WTC11 (cell line): ENCODE data around the gene TBC1D22A. TPM values are rescaled to one million over a fixed set of nuclear protein-coding genes. Genes with fewer than 3 reads are reported as not detected.

Source experiments
- ATAC-seq: fragments of 200-7000 bp; cut with Tn5 transposase; 2 replicates; pipeline ENCODE4 v1.10.0; 2021; ENCODE audit warnings: mild to moderate bottlenecking, moderate library complexity
- CTCF ChIA-PET: fragments of 300-600 bp; sonication (Branson Sonifier 250); formaldehyde crosslinking; loops from one replicate; lab custom pipeline; 2021; ENCODE audit warnings: antibody characterized with exemption; lab: Charles Lee
- POLR2A ChIA-PET: fragments of 350-600 bp; sonication (Branson Sonifier 250); formaldehyde crosslinking; loops from one replicate; lab custom pipeline; 2021; ENCODE audit warnings: antibody characterized with exemption; lab: Charles Lee
- DNase-seq: peaks from one replicate; pipeline ENCODE4 v3.0.0; 2021; ENCODE audit warnings: low spot score
- H3K27ac Mint-ChIP-seq: 2 replicates; pipeline ENCODE4 v1.8.0; 2021; ENCODE audit warnings: mixed read lengths
- H3K27me3 Mint-ChIP-seq: 2 replicates; pipeline ENCODE4 v1.8.0; 2021; ENCODE audit warnings: low read depth, mild to moderate bottlenecking, moderate library complexity, mixed read lengths
- H3K36me3 Mint-ChIP-seq: 2 replicates; pipeline ENCODE4 v1.8.0; 2021; ENCODE audit warnings: mixed read lengths
- H3K4me1 Mint-ChIP-seq: 2 replicates; pipeline ENCODE4 v1.8.0; 2022; ENCODE audit warnings: mixed read lengths
- H3K4me3 Mint-ChIP-seq: 2 replicates; pipeline ENCODE4 v1.8.0; 2021; ENCODE audit warnings: mild to moderate bottlenecking, moderate library complexity, mixed read lengths
- H3K9me3 Mint-ChIP-seq: 2 replicates; pipeline ENCODE4 v1.8.0; 2021; ENCODE audit warnings: mixed read lengths
- CREB1 ChIP-seq: sonication (generic); formaldehyde crosslinking; IDR thresholded peaks from 2 replicates; pipeline ENCODE4 v1.8.0; 2023; ENCODE audit warnings: mild to moderate bottlenecking, missing genetic modification reagents
- FOXJ3 ChIP-seq: sonication (generic); formaldehyde crosslinking; IDR thresholded peaks from 2 replicates; pipeline ENCODE4 v1.9.0; 2021; ENCODE audit warnings: missing genetic modification reagents, mild to moderate bottlenecking, borderline replicate concordance
- MLX ChIP-seq: sonication (generic); formaldehyde crosslinking; IDR thresholded peaks from 2 replicates; pipeline ENCODE4 v1.8.1; 2023; ENCODE audit warnings: mild to moderate bottlenecking, missing genetic modification reagents, moderate library complexity
- MXD4 ChIP-seq: fragments of 250-450 bp; sonication (Bioruptor Pico); IDR thresholded peaks from 2 replicates; pipeline ENCODE4 v1.8.0; 2021; ENCODE audit warnings: mild to moderate bottlenecking, moderate library complexity, borderline replicate concordance
- MYBL2 ChIP-seq: sonication (generic); formaldehyde crosslinking; IDR thresholded peaks from 2 replicates; pipeline ENCODE4 v1.8.1; 2023; ENCODE audit warnings: mild to moderate bottlenecking, moderate library complexity, missing genetic modification reagents
- NFATC4 ChIP-seq: fragments of 250-450 bp; sonication (Bioruptor Pico); IDR thresholded peaks from 2 replicates; pipeline ENCODE4 v1.9.0; 2021; ENCODE audit warnings: mild to moderate bottlenecking
- NR2C2 ChIP-seq: sonication (generic); formaldehyde crosslinking; IDR thresholded peaks from 2 replicates; pipeline ENCODE4 v1.8.0; 2022; ENCODE audit warnings: mild to moderate bottlenecking, missing genetic modification reagents
- NR3C1 ChIP-seq: sonication (generic); formaldehyde crosslinking; conservative IDR thresholded peaks from 2 replicates; pipeline ENCODE4 v1.8.1; 2023; ENCODE audit warnings: low read depth, mild to moderate bottlenecking, missing genetic modification reagents
- PREB ChIP-seq: sonication (generic); formaldehyde crosslinking; IDR thresholded peaks from 2 replicates; pipeline ENCODE4 v1.8.1; 2022; ENCODE audit warnings: mild to moderate bottlenecking, missing genetic modification reagents, moderate library complexity, borderline replicate concordance
- ZBTB21 ChIP-seq: sonication (generic); formaldehyde crosslinking; IDR thresholded peaks from 2 replicates; pipeline ENCODE4 v1.8.1; 2023; ENCODE audit warnings: mild to moderate bottlenecking, missing genetic modification reagents, borderline replicate concordance
- ZNF138 ChIP-seq: sonication (generic); formaldehyde crosslinking; conservative IDR thresholded peaks from 2 replicates; pipeline ENCODE4 v1.8.1; 2022; ENCODE audit warnings: mild to moderate bottlenecking, moderate library complexity, missing genetic modification reagents
- ZNF532 ChIP-seq: fragments of 250-450 bp; sonication (Bioruptor Pico); IDR thresholded peaks from 2 replicates; pipeline ENCODE4 v1.9.0; 2021; ENCODE audit warnings: mild to moderate bottlenecking, borderline replicate concordance
- total RNA-seq: library from RNA; stranded (reverse); gene quantifications from 3 replicates; pipeline ENCODE4 v1.2.3, GENCODE V29; 2021
- TF ChIP-seq, protein P1 (sequence below): sonication (generic); formaldehyde crosslinking; IDR thresholded peaks from 2 replicates; pipeline ENCODE4 v1.8.0; 2022; ENCODE audit warnings: mild to moderate bottlenecking, missing genetic modification reagents
- TF ChIP-seq, protein P2 (sequence below): sonication (generic); formaldehyde crosslinking; conservative IDR thresholded peaks from 2 replicates; pipeline ENCODE4 v1.8.1; 2022; ENCODE audit warnings: mild to moderate bottlenecking, missing genetic modification reagents

Gene TBC1D22A
- total RNA-seq, 1 experiment from 2014 or later, result 18.1 TPM

DNA sequence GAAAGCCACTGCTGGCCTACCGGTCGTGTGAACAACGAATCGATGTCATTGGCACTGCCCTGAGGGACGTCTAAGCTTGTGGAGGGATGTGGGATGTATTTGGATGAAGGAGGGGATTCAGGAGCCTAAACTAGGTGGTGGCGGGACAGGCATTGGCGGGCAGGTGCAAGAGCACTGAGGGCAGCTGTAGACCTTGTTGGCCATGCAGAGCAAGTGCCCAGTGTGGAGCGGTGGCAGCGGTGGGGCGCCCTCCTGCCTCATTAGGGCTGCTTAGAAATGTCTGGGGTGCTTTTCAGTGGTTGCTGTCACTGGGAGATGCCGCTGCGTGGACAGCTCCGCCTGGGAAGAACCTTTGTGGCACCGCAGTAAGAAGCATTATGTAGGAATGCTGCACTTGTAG, 220.2 kb downstream of the TBC1D22A start (continued):
- TF ChIP-seq, protein P1, sequence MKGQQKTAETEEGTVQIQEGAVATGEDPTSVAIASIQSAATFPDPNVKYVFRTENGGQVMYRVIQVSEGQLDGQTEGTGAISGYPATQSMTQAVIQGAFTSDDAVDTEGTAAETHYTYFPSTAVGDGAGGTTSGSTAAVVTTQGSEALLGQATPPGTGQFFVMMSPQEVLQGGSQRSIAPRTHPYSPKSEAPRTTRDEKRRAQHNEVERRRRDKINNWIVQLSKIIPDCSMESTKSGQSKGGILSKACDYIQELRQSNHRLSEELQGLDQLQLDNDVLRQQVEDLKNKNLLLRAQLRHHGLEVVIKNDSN (CRISPR knock-in tag), result no peak
- TF ChIP-seq ZNF532, result no peak

DNA sequence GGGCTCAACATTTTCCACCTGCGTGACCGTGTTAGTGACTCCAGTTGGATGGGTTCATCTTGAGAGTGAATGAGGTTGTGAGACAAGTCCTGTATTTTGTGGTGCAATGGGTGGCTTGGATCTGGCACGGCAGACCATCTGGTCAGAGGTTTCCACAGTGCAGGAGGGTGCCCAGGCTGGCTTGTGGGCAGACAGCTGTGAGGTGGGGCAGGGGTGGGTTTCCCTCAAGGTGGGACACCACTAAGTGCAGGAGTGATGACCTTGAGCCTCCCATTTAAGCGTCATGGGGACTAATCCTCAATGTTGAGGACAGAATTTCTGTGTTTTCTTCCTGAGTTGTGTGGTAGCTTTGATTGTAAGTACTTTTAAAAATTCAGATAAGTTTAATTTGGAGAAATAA, 220.6 kb downstream of the TBC1D22A start:
- CTCF ChIA-PET, result no interaction called here
- TF ChIP-seq MXD4, result no peak
- TF ChIP-seq NR3C1 (CRISPR knock-in tag), result no peak
- TF ChIP-seq NR2C2 (CRISPR knock-in tag), result no peak
- TF ChIP-seq NFATC4 (CRISPR knock-in tag), result no peak
- TF ChIP-seq MYBL2, result no peak
- TF ChIP-seq MLX (CRISPR knock-in tag), result no peak
- no peak for TF ChIP-seq PREB
- TF ChIP-seq, protein P1 (CRISPR knock-in tag), result no peak
- no peak for TF ChIP-seq CREB1 (CRISPR knock-in tag)
- TF ChIP-seq ZBTB21 (CRISPR knock-in tag), result no peak
- TF ChIP-seq FOXJ3 (CRISPR knock-in tag), result no peak

GRCh38 chr22:46984751-46985506, 222.5 kb downstream of the TBC1D22A start:
- no peak for ATAC-seq
- Mint-ChIP-seq H3K4me3 (no peak overlapping the region), H3K4me1 (peaks cover 6% of the 10 kb centered on the region), H3K27ac (no peak overlapping the region), H3K9me3 (no peaks in the 10 kb centered on the region), H3K36me3 (no peaks in the 10 kb centered on the region), H3K27me3 (no peaks in the 10 kb centered on the region)
- ChIA-PET CTCF (no interaction called here), POLR2A (no interaction called here)
- TF ChIP-seq ZNF138 (CRISPR knock-in tag), result no peak
- TF ChIP-seq, protein P2, sequence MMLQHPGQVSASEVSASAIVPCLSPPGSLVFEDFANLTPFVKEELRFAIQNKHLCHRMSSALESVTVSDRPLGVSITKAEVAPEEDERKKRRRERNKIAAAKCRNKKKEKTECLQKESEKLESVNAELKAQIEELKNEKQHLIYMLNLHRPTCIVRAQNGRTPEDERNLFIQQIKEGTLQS, result no peak
- no peak for DNase-seq

More for the DNA sequence above, 220.6 kb downstream of the TBC1D22A start:
- DNase-seq, result no peak
- POLR2A ChIA-PET, result no interaction called here
- Mint-ChIP-seq H3K4me1 (peaks cover 6% of the 10 kb centered on the region), H3K27ac (peak overlapping the region; percentile 11; the same call in 1 of the 2 replicates), H3K9me3 (no peaks in the 10 kb centered on the region), H3K27me3 (no peaks in the 10 kb centered on the region), H3K4me3 (no peak overlapping the region), H3K36me3 (no peaks in the 10 kb centered on the region)
- no peak for ATAC-seq
